ENCODE results near the gene PAN3. TPM values are rescaled to one million over a fixed set of nuclear protein-coding genes. Genes with fewer than 3 reads are reported as not detected.

Gene PAN3
- total RNA-seq, 1 experiment from 2014 or later, result 18.5 TPM

GRCh38 chr13:28320209-28320608 is 181.9 kb downstream of the PAN3 start:
- DNase-seq (ENCODE audit: low read depth, low spot score), result no peak
- in situ Hi-C loops (cut with HindIII; ENCODE audit: low pct_unique_long_range_greater_than_20kb, low sequenced_read_pairs), result no loop called here

GRCh38 chr13:28320884-28321574 is 182.7 kb downstream of the PAN3 start:
- in situ Hi-C loops (cut with HindIII; ENCODE audit: low pct_unique_long_range_greater_than_20kb, low sequenced_read_pairs), result no loop called here
- DNase-seq (ENCODE audit: low read depth, low spot score), result no peak

GRCh38 chr13:28321756-28322155 is 183.4 kb downstream of the PAN3 start:
- no peak for DNase-seq (ENCODE audit: low read depth, low spot score)
- in situ Hi-C loops (cut with HindIII; ENCODE audit: low pct_unique_long_range_greater_than_20kb, low sequenced_read_pairs), result no loop called here

GRCh38 chr13:28322256-28322905 is 184.0 kb downstream of the PAN3 start:
- in situ Hi-C loops (cut with HindIII; ENCODE audit: low pct_unique_long_range_greater_than_20kb, low sequenced_read_pairs), result no loop called here
- no peak for DNase-seq (ENCODE audit: low read depth, low spot score)

GRCh38 chr13:28324181-28324789 is 185.9 kb downstream of the PAN3 start:
- in situ Hi-C loops (cut with HindIII; ENCODE audit: low pct_unique_long_range_greater_than_20kb, low sequenced_read_pairs), result no loop called here
- peak; percentile 82 for DNase-seq (ENCODE audit: low read depth, low spot score)

GRCh38 chr13:28325022-28325421 is 186.7 kb downstream of the PAN3 start:
- no peak for DNase-seq (ENCODE audit: low read depth, low spot score)
- in situ Hi-C loops (cut with HindIII; ENCODE audit: low pct_unique_long_range_greater_than_20kb, low sequenced_read_pairs), result no loop called here

- DNase-seq (ENCODE audit: low read depth, low spot score), result no peak
- in situ Hi-C loops (cut with HindIII; ENCODE audit: low pct_unique_long_range_greater_than_20kb, low sequenced_read_pairs), result no loop called here
Observed at GRCh38 chr13:28326056-28326455, 187.7 kb downstream of the PAN3 start.

- in situ Hi-C loops (cut with HindIII; ENCODE audit: low pct_unique_long_range_greater_than_20kb, low sequenced_read_pairs), result no loop called here
- no peak for DNase-seq (ENCODE audit: low read depth, low spot score)
Observed at GRCh38 chr13:28327373-28328270, 189.3 kb downstream of the PAN3 start.

GRCh38 chr13:28328271-28328607 is 189.9 kb downstream of the PAN3 start:
- no peak for DNase-seq (ENCODE audit: low read depth, low spot score)
- in situ Hi-C loops (cut with HindIII; ENCODE audit: low pct_unique_long_range_greater_than_20kb, low sequenced_read_pairs), result no loop called here

- no peak for DNase-seq (ENCODE audit: low read depth, low spot score)
- in situ Hi-C loops (cut with HindIII; ENCODE audit: low pct_unique_long_range_greater_than_20kb, low sequenced_read_pairs), result no loop called here
Observed at GRCh38 chr13:28329395-28330158, 191.2 kb downstream of the PAN3 start.

- in situ Hi-C loops (cut with HindIII; ENCODE audit: low pct_unique_long_range_greater_than_20kb, low sequenced_read_pairs), result no loop called here
- DNase-seq (ENCODE audit: low read depth, low spot score), result peak; percentile 69
Observed at GRCh38 chr13:28333204-28333881, 195.0 kb downstream of the PAN3 start.

- no peak for DNase-seq (ENCODE audit: low read depth, low spot score)
- in situ Hi-C loops (cut with HindIII; ENCODE audit: low pct_unique_long_range_greater_than_20kb, low sequenced_read_pairs), result no loop called here
Observed at GRCh38 chr13:28336193-28336657, 197.9 kb downstream of the PAN3 start.

- DNase-seq (ENCODE audit: low read depth, low spot score), result peak; percentile 23
- in situ Hi-C loops (cut with HindIII; ENCODE audit: low pct_unique_long_range_greater_than_20kb, low sequenced_read_pairs), result no loop called here
Observed at GRCh38 chr13:28337166-28338005, 199.0 kb downstream of the PAN3 start.

- in situ Hi-C loops (cut with HindIII; ENCODE audit: low pct_unique_long_range_greater_than_20kb, low sequenced_read_pairs), result no loop called here
Observed at GRCh38 chr13:28338006-28338574, 199.7 kb downstream of the PAN3 start.

GRCh38 chr13:28338742-28339141 is 200.4 kb downstream of the PAN3 start:
- in situ Hi-C loops (cut with HindIII; ENCODE audit: low pct_unique_long_range_greater_than_20kb, low sequenced_read_pairs), result no loop called here
- DNase-seq (ENCODE audit: low read depth, low spot score), result no peak

More at GRCh38 chr13:28338006-28338574, 199.7 kb downstream of the PAN3 start:
- no peak for DNase-seq (ENCODE audit: low read depth, low spot score)

GRCh38 chr13:28339419-28339818 is 201.1 kb downstream of the PAN3 start:
- no peak for DNase-seq (ENCODE audit: low read depth, low spot score)
- in situ Hi-C loops (cut with HindIII; ENCODE audit: low pct_unique_long_range_greater_than_20kb, low sequenced_read_pairs), result no loop called here
